K562 (cell line): Measurements from ENCODE around the gene MLC1. TPM values are rescaled to one million over a fixed set of nuclear protein-coding genes. Genes with fewer than 3 reads are reported as not detected.
A peak's percentile ranks its signal among the peaks of the same experiment; 100 is the strongest.

Experiments used
- ATAC-seq: fragments of 200-7000 bp; cut with Tn5 transposase; 3 replicates; pipeline ENCODE4 v1.9.1; 2020; ENCODE audit warnings: moderate library complexity
- BruUV-seq: library from RNA; stranded (reverse); fragments of 400-500 nt; replicated peaks from 2 replicates; lab custom pipeline; 2021; lab: Mats Ljungman, UMichigan
- CTCF ChIA-PET: fragments of 300-600 bp; formaldehyde crosslinking; extraction: SDS; loops from one replicate; lab custom pipeline; 2021; ENCODE audit warnings: low intra/inter-chr PET ratio; lab: Yijun Ruan, JAX
- POLR2A ChIA-PET: fragments of 300-600, 350-650 bp; sonication (Branson Sonifier 250); formaldehyde crosslinking; extraction: SDS; loops from one replicate; lab custom pipeline; 2021; ENCODE audit warnings: antibody characterized with exemption, inconsistent platforms; lab: Yijun Ruan, JAX
- DNase-seq, 4 experiments: peaks; one replicate each; pipeline versions ENCODE4 v3.0.0 to v3.0.0-alpha.2; 2011 to 2018; ENCODE audit warnings: low spot score in 3 of 4, mixed read lengths in 3 of 4; ENCODE audit errors: extremely low read depth in 1 of 4
- FAIRE-seq: peaks from 2 replicates; lab custom pipeline; 2011; peaks lifted over from hg19 to GRCh38; lab: Jason Lieb, UNC
- H2AFZ ChIP-seq: 2 replicates; pipeline ENCODE4 v1.6.0; 2011; ENCODE audit warnings: low read depth, low read length, control low read depth, inconsistent platforms
- H3K27ac ChIP-seq: fragments of 200-600 bp; 3 replicates; pipeline ENCODE4 v1.8.0; 2011; ENCODE audit warnings: low read depth, mild to moderate bottlenecking, control low read depth, inconsistent platforms, low read length, moderate library complexity, mixed read lengths; ENCODE audit errors: extremely low read depth
- H3K27me3 ChIP-seq, 2 experiments: fragments of 300-600 bp in 1 of 2; 2 replicates in 1 of 2; 3 replicates in 1 of 2; pipeline versions ENCODE4 v1.6.0 to v1.8.0; 2011; ENCODE audit warnings: inconsistent platforms in 2 of 2, low read length in 2 of 2, mild to moderate bottlenecking in 1 of 2, mixed read lengths in 1 of 2, moderate library complexity in 1 of 2; ENCODE audit not compliant: control insufficient read depth in 2 of 2, insufficient read depth in 2 of 2
- H3K36me3 ChIP-seq: fragments of 300-600 bp; 3 replicates; pipeline ENCODE4 v1.8.0; 2011; ENCODE audit warnings: mild to moderate bottlenecking, low read length, inconsistent platforms; ENCODE audit not compliant: control insufficient read depth, insufficient read depth
- H3K4me1 ChIP-seq, 2 experiments: fragments of 200-600 bp in 1 of 2; replicated peaks in 1 of 2; 2 replicates in 1 of 2; 3 replicates in 1 of 2; pipeline versions ENCODE4 v1.5.1 to v1.8.0; 2011; ENCODE audit warnings: inconsistent platforms in 2 of 2, low read length in 2 of 2, mild to moderate bottlenecking in 1 of 2, mixed read lengths in 1 of 2, moderate library complexity in 1 of 2; ENCODE audit not compliant: control insufficient read depth in 2 of 2, insufficient read depth in 2 of 2
- H3K4me2 ChIP-seq: 2 replicates; pipeline ENCODE4 v1.6.1; 2011; ENCODE audit warnings: low read length, control low read depth, inconsistent platforms, mixed read lengths; ENCODE audit not compliant: insufficient read depth
- H3K4me3 ChIP-seq: fragments of 200-600 bp; sonication (generic), shearing (Covaris generic); 2 replicates; pipeline ENCODE4 v1.5.1; 2016; ENCODE audit warnings: control low read depth, inconsistent platforms
- H3K79me2 ChIP-seq: fragments of 200-600 bp; 3 replicates; pipeline ENCODE4 v1.8.0; 2011; ENCODE audit warnings: low read length, inconsistent platforms; ENCODE audit not compliant: control insufficient read depth, insufficient read depth
- H3K9ac ChIP-seq, 2 experiments: 2 replicates each; pipeline versions ENCODE4 v1.6.0 to v1.6.1; 2011; ENCODE audit warnings: low read depth in 2 of 2, low read length in 2 of 2, control low read depth in 1 of 2, inconsistent platforms in 1 of 2, mild to moderate bottlenecking in 1 of 2, mixed read lengths in 1 of 2; ENCODE audit not compliant: insufficient read depth in 1 of 2
- H3K9me1 ChIP-seq: one replicate; pipeline ENCODE4 v1.6.0; 2011; ENCODE audit warnings: inconsistent platforms, mild to moderate bottlenecking, low read length, moderate library complexity; ENCODE audit not compliant: control insufficient read depth, insufficient read depth
- H3K9me3 ChIP-seq: replicated peaks from 2 replicates; pipeline ENCODE4 v1.5.1; 2011; ENCODE audit warnings: low read depth, low read length, inconsistent platforms; ENCODE audit not compliant: control insufficient read depth, insufficient read depth
- H4K20me1 ChIP-seq: replicated peaks from 2 replicates; pipeline ENCODE4 v1.6.1; 2011; ENCODE audit warnings: low read length, inconsistent platforms, mixed read lengths; ENCODE audit not compliant: control insufficient read depth, insufficient read depth
- GMEB1 ChIP-seq: fragments of 250-450 bp; sonication (Bioruptor Pico); IDR thresholded peaks from 2 replicates; pipeline ENCODE4 v1.4.0; 2020; ENCODE audit warnings: mild to moderate bottlenecking
- ZFP36 ChIP-seq: fragments of 150-350 bp; IDR thresholded peaks from 2 replicates; pipeline ENCODE4 v1.6.1; 2018; ENCODE audit warnings: low read length, low read depth; ENCODE audit not compliant: partially characterized antibody
- ZNF263 ChIP-seq: sonication (generic); formaldehyde crosslinking; IDR thresholded peaks from 2 replicates; pipeline ENCODE4 v1.8.0; 2022; ENCODE audit warnings: mild to moderate bottlenecking, missing genetic modification reagents, borderline replicate concordance
- WGBS: fragments of 100-300 bp; shearing (Covaris generic); methylation state at CpG from one replicate; pipeline ENCODE4 v1.1.6; 2016; ENCODE audit warnings: low coverage, mixed read lengths; ENCODE audit not compliant: insufficient coverage; ENCODE audit errors: missing lambda C conversion rate; 5-methylcytosine and 5-hydroxymethylcytosine counted together
- in situ Hi-C: fragments of 300-500 bp; cut with MboI; formaldehyde crosslinking; loops from 4 replicates; pipeline ENCODE4 v1.15.0; 2018; ENCODE audit warnings: inconsistent platforms, mixed read lengths
- intact Hi-C: fragments of 100-400 bp; cut with micrococcal nuclease; formaldehyde crosslinking; loops from 2 replicates; pipeline ENCODE4 v1.14.2; 2022
- polyA plus RNA-seq, 8 experiments: library from polyadenylated mRNA; depleted of rRNA in 4 of 8; stranded (reverse) in 5 of 8; unstranded in 3 of 8; fragments of >200 nt; fragmentation: Nextera tagmentation in 2 of 8; fragmentation: Illumina TruSeq in 1 of 8; extraction: Ambion mirVana in 2 of 8; extraction: Trizol in 1 of 8; gene quantifications; 2 replicates each; pipeline versions ENCODE4 v1.2.1 to v1.2.3, GENCODE V29; 2011 to 2014; ENCODE audit warnings: inconsistent platforms in 1 of 8, missing spikeins in 1 of 8
- total RNA-seq, 7 experiments: library from RNA; depleted of rRNA in 6 of 7; stranded (reverse); fragments of >200 nt in 6 of 7; fragmentation: Illumina TruSeq in 2 of 7; extraction: Trizol in 2 of 7; gene quantifications; 2 replicates each; pipeline versions ENCODE4 v1.2.1 to v1.2.3, GENCODE V29; 2011 to 2021; ENCODE audit warnings: low replicate concordance in 1 of 7
- TF ChIP-seq, protein P1 (sequence below): fragments of 450-650 bp; formaldehyde crosslinking; IDR thresholded peaks from 2 replicates; pipeline ENCODE4 v1.4.0; 2020; ENCODE audit warnings: mild to moderate bottlenecking, moderate library complexity

MLC1 gene
- total and polyA plus RNA-seq, 9 of the 15 experiments (the other 6 are each of a cell fraction or from before 2014, with no cell fraction given) = 0.06 to 0.98 (median 0.39) TPM

- Histone ChIP-seq H3K36me3 (no peaks in the 10 kb centered on the region), H3K9me3 (no peaks in the 10 kb centered on the region; the same call in 1 of the 2 replicates), H3K27ac (no peak overlapping the region), H3K4me2 (no peak overlapping the region), H3K9ac (no peak overlapping the region), H3K4me3 (no peak overlapping the region), H3K27me3 (peaks cover 4 to 30% of the 10 kb centered on the region in 2 experiments; a peak in 4 of 5 replicates), H3K9me1 (no peaks in the 10 kb centered on the region), H3K4me1 (peaks cover 0 to 3% of the 10 kb centered on the region in 2 experiments; a peak in 2 of 5 replicates), H3K79me2 (no peaks in the 10 kb centered on the region), H2AFZ (no peak overlapping the region), H4K20me1 (no peaks in the 10 kb centered on the region)
- ATAC-seq (no peak), DNase-seq (no peak), FAIRE-seq (no peak)
- in situ Hi-C loops (no loop called here), intact Hi-C loops (no loop called here)
- CTCF ChIA-PET = no interaction called here
- BruUV-seq = no TSS peak
- POLR2A ChIA-PET = no interaction called here
- peak; percentile 38; the same call in 1 of the 2 replicates for TF ChIP-seq ZNF263 (CRISPR knock-in tag)
- TF ChIP-seq, protein P1, sequence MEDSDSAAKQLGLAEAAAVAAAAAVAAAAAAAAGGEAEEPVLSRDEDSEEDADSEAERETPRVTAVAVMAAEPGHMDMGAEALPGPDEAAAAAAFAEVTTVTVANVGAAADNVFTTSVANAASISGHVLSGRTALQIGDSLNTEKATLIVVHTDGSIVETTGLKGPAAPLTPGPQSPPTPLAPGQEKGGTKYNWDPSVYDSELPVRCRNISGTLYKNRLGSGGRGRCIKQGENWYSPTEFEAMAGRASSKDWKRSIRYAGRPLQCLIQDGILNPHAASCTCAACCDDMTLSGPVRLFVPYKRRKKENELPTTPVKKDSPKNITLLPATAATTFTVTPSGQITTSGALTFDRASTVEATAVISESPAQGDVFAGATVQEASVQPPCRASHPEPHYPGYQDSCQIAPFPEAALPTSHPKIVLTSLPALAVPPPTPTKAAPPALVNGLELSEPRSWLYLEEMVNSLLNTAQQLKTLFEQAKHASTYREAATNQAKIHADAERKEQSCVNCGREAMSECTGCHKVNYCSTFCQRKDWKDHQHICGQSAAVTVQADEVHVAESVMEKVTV (CRISPR knock-in tag) = no peak
- WGBS = 38% methylated on average over 14 of the region's 14 CpGs
Observed at GRCh38 chr22:50022171-50022819, 62.9 kb downstream of the MLC1 start.

DNA sequence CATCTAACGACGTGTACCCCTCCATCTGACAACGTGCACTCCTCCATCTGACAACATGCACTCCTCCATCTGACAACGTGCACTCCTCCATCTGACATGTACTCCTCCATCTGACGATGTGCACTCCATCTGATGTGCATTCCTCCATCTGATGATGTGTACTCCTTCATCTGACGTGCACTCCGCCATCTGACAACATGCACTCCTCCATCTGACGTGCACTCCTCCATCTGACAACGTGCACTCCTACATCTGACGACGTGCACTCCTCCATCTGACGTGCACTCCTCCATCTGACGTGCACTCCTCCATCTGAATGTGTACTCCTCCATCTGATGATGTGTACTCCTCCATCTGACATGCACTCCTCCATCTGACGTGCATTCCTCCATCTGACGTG lies 64.6 kb downstream of the MLC1 start:
- Histone ChIP-seq H3K9me1 (no peaks in the 10 kb centered on the region), H3K79me2 (no peaks in the 10 kb centered on the region), H3K9ac (no peak overlapping the region), H3K27ac (no peak overlapping the region), H3K4me1 (peaks cover 0 to 17% of the 10 kb centered on the region in 2 experiments; a peak in 1 of 5 replicates), H3K9me3 (no peaks in the 10 kb centered on the region; the same call in 1 of the 2 replicates), H3K36me3 (no peaks in the 10 kb centered on the region), H3K4me2 (no peak overlapping the region), H3K4me3 (no peak overlapping the region), H4K20me1 (no peaks in the 10 kb centered on the region), H2AFZ (no peak overlapping the region), H3K27me3 (peaks cover under 1 to 20% of the 10 kb centered on the region in 2 experiments; a peak in 3 of 5 replicates)
- CTCF ChIA-PET = no interaction called here
- FAIRE-seq (no peak), ATAC-seq (no peak), DNase-seq (no peak)
- TF ChIP-seq GMEB1 (CRISPR knock-in tag) = no peak
- TF ChIP-seq ZFP36 = peak; percentile 3
- WGBS = 20% methylated on average over 15 of the region's 15 CpGs
- POLR2A ChIA-PET = no interaction called here
- no TSS peak for BruUV-seq
- intact Hi-C loops (no loop called here), in situ Hi-C loops (no loop called here)
